Osteoblast (primary cell): ENCODE data around the gene DZIP1L. TPM values are rescaled to one million over a fixed set of nuclear protein-coding genes. Genes with fewer than 3 reads are reported as not detected.
"Not testable (repeated sequence)": the region's sequence is repeated elsewhere in the genome, so short reads cannot be mapped to it uniquely, and the experiment has no call there.

Source experiments
- DNase-seq: peaks from one replicate; pipeline ENCODE4 v3.0.0; 2011; ENCODE audit warnings: low spot score, mixed read lengths; ENCODE audit not compliant: insufficient read length; ENCODE audit errors: missing footprints
- H2AFZ ChIP-seq: 2 replicates; pipeline ENCODE4 v1.6.0; 2011; ENCODE audit warnings: mild to moderate bottlenecking, low read length
- H3K27ac ChIP-seq: 2 replicates; pipeline ENCODE4 v1.5.1; 2011; ENCODE audit warnings: mild to moderate bottlenecking, low read depth, low read length, moderate library complexity
- H3K27me3 ChIP-seq: 2 replicates; pipeline ENCODE4 v1.6.0; 2012; ENCODE audit warnings: mild to moderate bottlenecking, control low read depth, inconsistent platforms, low read length, moderate library complexity; ENCODE audit not compliant: insufficient read depth
- H3K36me3 ChIP-seq: 2 replicates; pipeline ENCODE4 v1.5.1; 2011; ENCODE audit warnings: mild to moderate bottlenecking, low read length, control low read depth, moderate library complexity; ENCODE audit not compliant: insufficient read depth
- H3K4me1 ChIP-seq: 2 replicates; pipeline ENCODE4 v1.5.1; 2011; ENCODE audit warnings: mild to moderate bottlenecking, low read length, control low read depth, moderate library complexity; ENCODE audit not compliant: insufficient read depth
- H3K4me2 ChIP-seq: 2 replicates; pipeline ENCODE4 v1.6.0; 2011; ENCODE audit warnings: mild to moderate bottlenecking, low read length; ENCODE audit not compliant: insufficient read depth
- H3K4me3 ChIP-seq: fragments of 200-600 bp; sonication (generic); 3 replicates; pipeline ENCODE4 v1.5.1; 2012; ENCODE audit warnings: mild to moderate bottlenecking, low read length, inconsistent platforms; ENCODE audit not compliant: insufficient read depth
- H3K79me2 ChIP-seq: 2 replicates; pipeline ENCODE4 v1.6.0; 2012; ENCODE audit warnings: mild to moderate bottlenecking, low read length, control low read depth, inconsistent platforms; ENCODE audit not compliant: insufficient read depth
- H3K9me3 ChIP-seq: 2 replicates; pipeline ENCODE4 v1.5.1; 2011; ENCODE audit warnings: low read depth, low read length, control low read depth
- H4K20me1 ChIP-seq: 2 replicates; pipeline ENCODE4 v1.6.0; 2012; ENCODE audit warnings: mild to moderate bottlenecking, low read length, control low read depth; ENCODE audit not compliant: insufficient read depth
- total RNA-seq: library from RNA; depleted of rRNA; stranded (reverse); fragments of >200 nt; gene quantifications from 2 replicates; pipeline ENCODE4 v1.2.3, GENCODE V29; 2012
- TF ChIP-seq, protein P1 (sequence below): IDR thresholded peaks from 2 replicates; pipeline ENCODE4 v1.5.1; 2011; ENCODE audit warnings: mild to moderate bottlenecking, low read depth, low read length, moderate library complexity; ENCODE audit errors: extremely low read depth

Gene DZIP1L
- total RNA-seq, 1 donor: 42.3 TPM

GRCh38 chr3:138103466-138103865 is 11.9 kb downstream of the DZIP1L start:
- TF ChIP-seq, protein P1, sequence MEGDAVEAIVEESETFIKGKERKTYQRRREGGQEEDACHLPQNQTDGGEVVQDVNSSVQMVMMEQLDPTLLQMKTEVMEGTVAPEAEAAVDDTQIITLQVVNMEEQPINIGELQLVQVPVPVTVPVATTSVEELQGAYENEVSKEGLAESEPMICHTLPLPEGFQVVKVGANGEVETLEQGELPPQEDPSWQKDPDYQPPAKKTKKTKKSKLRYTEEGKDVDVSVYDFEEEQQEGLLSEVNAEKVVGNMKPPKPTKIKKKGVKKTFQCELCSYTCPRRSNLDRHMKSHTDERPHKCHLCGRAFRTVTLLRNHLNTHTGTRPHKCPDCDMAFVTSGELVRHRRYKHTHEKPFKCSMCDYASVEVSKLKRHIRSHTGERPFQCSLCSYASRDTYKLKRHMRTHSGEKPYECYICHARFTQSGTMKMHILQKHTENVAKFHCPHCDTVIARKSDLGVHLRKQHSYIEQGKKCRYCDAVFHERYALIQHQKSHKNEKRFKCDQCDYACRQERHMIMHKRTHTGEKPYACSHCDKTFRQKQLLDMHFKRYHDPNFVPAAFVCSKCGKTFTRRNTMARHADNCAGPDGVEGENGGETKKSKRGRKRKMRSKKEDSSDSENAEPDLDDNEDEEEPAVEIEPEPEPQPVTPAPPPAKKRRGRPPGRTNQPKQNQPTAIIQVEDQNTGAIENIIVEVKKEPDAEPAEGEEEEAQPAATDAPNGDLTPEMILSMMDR: no peak
- peaks cover 25% of the 10 kb centered on the region for H3K36me3 ChIP-seq
- DNase-seq: no peak
- H3K4me3 ChIP-seq: no peak overlapping the region
- H3K27me3 ChIP-seq: no peaks in the 10 kb centered on the region
- H4K20me1 ChIP-seq: peaks cover 13% of the 10 kb centered on the region
- no peak overlapping the region for H3K4me2 ChIP-seq
- H3K79me2 ChIP-seq: peaks cover 49% of the 10 kb centered on the region
- H2AFZ ChIP-seq: no peak overlapping the region
- H3K9me3 ChIP-seq: no peaks in the 10 kb centered on the region
- H3K4me1 ChIP-seq: no peaks in the 10 kb centered on the region
- H3K27ac ChIP-seq: no peak overlapping the region

DNA sequence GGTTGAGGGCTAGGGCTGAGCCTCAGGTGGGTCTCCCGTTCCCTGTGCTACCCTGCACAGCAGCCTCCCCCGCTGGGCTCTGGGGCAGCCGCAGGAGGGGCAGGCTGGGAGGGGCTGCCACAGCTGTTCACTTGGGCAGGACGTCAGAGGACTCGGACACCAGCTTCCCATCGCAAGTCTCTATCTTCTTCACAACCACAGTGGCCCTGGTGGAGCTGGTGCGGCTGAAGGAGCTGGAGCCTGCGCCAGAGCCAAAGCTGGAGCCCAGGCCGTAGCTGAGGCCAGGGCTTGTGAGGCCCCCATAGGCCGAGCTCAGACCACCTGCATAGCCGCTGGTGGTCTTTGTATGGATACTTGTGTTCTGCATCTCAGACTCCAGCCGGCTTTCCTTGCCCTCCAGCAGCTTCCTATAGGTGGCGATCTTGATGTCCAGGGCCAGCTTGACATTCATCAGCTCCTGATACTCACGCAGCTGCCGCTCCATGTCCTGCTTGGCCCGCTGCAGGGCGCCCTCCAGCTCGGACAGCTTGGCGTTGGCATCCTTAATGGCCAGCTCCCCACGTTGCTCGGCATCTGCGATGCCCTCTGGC is 14.0 kb downstream of the DZIP1L start:
- not testable (repeated sequence) for H3K27ac ChIP-seq, H2AFZ ChIP-seq, H3K27me3 ChIP-seq, H3K4me2 ChIP-seq, H3K4me3 ChIP-seq, DNase-seq, H3K9me3 ChIP-seq, H3K4me1 ChIP-seq
- TF ChIP-seq, protein P1: peak; percentile 24
- peaks cover 33% of the 10 kb centered on the region for H3K79me2 ChIP-seq
- peaks cover 35% of the 10 kb centered on the region for H3K36me3 ChIP-seq
- H4K20me1 ChIP-seq: peaks cover 13% of the 10 kb centered on the region

- H3K4me1 ChIP-seq: no peaks in the 10 kb centered on the region
- TF ChIP-seq, protein P1: no peak
- no peak overlapping the region for H3K4me2 ChIP-seq
- no peak for DNase-seq
- H4K20me1 ChIP-seq: peaks cover 15% of the 10 kb centered on the region
- peaks cover 27% of the 10 kb centered on the region for H3K79me2 ChIP-seq
- peaks cover 43% of the 10 kb centered on the region for H3K36me3 ChIP-seq
- no peak overlapping the region for H3K4me3 ChIP-seq
- no peak overlapping the region for H3K27ac ChIP-seq
- no peaks in the 10 kb centered on the region for H3K27me3 ChIP-seq
- H3K9me3 ChIP-seq: no peaks in the 10 kb centered on the region
- H2AFZ ChIP-seq: no peak overlapping the region
Observed at GRCh38 chr3:138099417-138099816, 16.0 kb downstream of the DZIP1L start.

- peaks cover 48% of the 10 kb centered on the region for H3K36me3 ChIP-seq
- no peaks in the 10 kb centered on the region for H3K9me3 ChIP-seq
- no peak overlapping the region for H2AFZ ChIP-seq
- peaks cover 19% of the 10 kb centered on the region for H3K79me2 ChIP-seq
- H3K4me1 ChIP-seq: peaks cover 2% of the 10 kb centered on the region
- TF ChIP-seq, protein P1: peak; percentile 44
- DNase-seq: peak; percentile 80
- H3K4me2 ChIP-seq: no peak overlapping the region
- peaks cover 11% of the 10 kb centered on the region for H4K20me1 ChIP-seq
- H3K4me3 ChIP-seq: no peak overlapping the region
- H3K27me3 ChIP-seq: no peaks in the 10 kb centered on the region
- H3K27ac ChIP-seq: no peak overlapping the region
Observed at GRCh38 chr3:138097192-138098172, 17.9 kb downstream of the DZIP1L start.
